GM18858 (cell line): ENCODE results near the gene SLC35F5.
A peak's percentile ranks its signal among the peaks of the same experiment; 100 is the strongest.
"Not testable (repeated sequence)": the region's sequence is repeated elsewhere in the genome, so short reads cannot be mapped to it uniquely, and the experiment has no call there.

ENCODE experiments used
- ATAC-seq: cut with Tn5 transposase; IDR thresholded peaks from one replicate; pipeline ENCODE4 v1.9.1; 2021; ENCODE audit not compliant: unreplicated experiment

SLC35F5 gene

DNA sequence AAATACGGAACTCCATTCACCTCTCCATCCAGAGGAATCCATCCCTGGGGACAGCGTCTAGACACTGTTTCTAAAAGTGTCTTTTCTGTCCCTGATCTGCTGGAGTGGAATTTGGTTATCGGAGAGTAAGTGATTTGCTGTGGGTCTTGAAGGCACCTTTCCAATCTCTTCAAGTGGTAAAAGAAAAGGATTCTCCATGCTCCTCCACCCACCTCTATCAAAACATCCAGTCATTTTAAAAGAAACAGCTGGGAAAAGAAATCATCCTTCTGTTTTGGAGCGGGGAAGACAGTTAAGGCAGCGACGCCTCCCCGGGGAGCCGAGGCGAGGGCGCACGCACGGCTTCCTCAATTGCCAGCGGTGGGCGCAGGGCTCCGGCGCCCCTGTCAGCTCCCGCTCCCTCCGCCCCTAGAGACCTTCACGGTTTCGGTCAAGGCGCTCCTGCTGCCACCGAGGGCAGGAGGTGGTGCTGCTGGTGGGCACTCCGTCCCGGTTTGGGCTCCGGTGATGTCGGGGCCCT lies 547 bp downstream of the SLC35F5 start:
- ATAC-seq: peak; percentile 19

DNA sequence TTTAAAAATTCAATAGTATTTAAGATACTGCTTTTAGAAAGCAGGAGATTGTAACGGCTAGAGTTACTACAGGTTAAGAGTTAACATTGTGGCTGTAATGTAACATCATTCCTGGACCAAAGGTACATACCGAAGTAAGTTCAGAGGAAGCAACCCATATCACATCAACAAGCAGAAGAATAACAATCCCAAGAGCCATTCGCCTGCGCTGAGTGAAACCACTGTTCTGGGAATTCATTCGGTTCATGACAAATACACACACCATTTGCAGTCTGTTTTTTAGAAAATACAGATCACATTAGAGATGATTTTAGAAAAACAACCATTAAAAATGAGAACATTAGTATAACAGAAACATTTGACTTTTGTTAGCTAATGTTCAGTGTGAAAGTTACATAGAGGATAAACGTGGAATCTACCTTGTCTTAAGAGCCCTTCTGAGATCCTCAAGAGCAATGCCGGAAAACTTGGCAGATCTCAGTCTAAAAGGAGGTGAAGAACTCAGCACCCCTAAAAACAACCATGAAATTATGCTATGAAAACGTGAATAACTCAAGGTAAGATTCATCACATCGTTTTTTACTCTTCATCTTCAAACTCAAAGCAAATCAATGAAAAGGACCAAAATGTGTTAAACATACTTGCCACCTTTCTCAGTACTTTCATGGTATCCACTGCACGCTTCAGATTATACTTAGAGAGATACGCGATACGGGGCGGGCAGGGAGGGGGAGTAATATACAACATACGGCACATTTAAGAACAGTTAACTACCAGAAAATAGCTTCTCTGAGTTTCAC lies 1.2 kb downstream of the SLC35F5 start:
- no peak for ATAC-seq

DNA sequence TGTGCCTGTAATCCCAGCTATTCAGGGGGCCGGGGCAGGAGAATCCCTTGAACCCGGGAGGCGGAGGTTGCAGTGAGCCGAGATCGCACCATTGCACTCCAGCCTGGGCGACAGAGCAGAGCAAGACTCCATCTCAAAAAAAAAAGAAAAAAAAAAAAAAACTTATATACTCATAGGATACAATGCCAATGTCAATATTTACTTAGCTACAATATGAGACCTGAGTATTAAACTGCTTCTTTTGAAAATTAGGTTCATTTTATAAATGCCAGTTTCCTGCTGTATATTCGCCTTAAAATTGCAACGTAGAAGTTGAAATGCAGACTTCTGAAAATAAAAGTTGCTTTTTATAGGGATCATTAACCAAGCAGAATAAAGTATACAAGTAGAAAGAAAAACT lies 2.3 kb downstream of the SLC35F5 start:
- no peak for ATAC-seq

DNA sequence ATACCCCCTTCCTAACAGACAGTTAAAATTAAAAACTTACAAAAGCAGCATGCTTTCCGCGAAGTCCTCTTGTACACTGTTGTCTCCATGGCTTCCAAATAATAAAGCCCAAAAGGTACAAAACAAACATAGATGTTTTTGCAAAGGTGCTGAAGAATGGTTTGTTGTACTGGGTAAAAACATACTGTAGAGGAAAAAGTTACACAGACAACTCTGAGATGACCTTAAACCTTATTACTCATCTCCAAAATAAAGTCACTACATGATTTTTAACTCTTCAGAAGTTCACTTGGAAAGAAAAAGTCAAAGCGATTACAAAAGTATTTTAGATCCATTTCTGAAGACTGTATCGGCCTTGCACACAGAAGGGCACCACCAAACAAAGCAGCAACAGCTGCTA lies 6.1 kb downstream of the SLC35F5 start:
- no peak for ATAC-seq

DNA sequence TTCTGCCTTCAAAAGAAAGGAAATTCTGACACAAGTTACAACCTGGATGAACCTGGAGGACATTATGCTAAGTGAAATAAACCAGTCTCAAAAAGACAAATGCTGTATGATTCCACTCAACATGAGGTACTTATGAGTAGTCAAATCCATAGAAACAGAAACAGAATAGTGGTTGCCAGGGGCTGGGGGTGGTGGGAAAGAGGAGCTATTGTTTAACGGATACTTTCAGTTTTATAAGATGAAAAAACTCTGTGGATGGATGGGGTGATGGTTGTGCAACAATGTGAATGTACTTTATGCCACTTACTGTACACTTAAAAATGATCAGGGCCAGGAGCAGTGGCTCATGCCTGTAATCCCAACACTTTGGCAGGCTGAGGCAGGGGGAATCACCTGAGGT lies 15.4 kb downstream of the SLC35F5 start:
- ATAC-seq: no peak

DNA sequence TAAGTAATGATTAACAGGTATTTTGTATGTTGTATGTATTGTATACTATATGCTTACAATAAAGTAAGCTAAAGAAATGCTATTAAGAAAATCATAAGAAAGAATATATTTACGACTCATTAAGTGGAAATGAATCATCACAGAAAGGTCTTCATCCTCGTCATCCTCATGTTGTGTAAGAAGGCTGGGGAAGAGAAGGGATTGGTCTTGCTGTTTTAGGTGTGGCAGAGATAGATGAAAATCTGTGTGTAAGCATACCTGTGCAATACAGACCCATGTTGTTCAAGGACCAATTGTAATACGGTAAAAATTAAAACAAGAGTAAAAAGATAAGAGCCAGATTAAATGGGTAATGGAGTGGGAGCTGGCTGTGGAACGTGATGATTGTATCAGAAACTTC lies 16.6 kb downstream of the SLC35F5 start:
- ATAC-seq: no peak

DNA sequence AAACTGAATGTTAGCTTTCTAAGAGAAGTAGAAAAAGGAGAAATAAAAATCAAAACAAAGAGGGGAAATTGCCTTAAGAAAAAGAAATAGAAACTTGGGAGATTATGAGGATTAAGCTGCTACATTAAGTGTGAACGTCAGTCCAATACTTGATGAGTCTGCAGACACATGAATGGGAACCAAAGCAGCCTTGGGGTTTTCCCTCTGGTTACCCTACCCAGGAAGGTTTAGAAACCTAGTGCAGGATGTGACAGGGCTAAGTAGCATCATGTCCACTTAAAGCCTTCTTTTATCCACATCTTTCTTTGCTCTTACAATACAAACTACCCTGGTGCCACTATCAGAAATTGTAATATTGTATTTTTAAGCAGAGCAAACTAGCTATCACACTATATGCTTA lies 22.3 kb downstream of the SLC35F5 start:
- ATAC-seq: peak; percentile 80

DNA sequence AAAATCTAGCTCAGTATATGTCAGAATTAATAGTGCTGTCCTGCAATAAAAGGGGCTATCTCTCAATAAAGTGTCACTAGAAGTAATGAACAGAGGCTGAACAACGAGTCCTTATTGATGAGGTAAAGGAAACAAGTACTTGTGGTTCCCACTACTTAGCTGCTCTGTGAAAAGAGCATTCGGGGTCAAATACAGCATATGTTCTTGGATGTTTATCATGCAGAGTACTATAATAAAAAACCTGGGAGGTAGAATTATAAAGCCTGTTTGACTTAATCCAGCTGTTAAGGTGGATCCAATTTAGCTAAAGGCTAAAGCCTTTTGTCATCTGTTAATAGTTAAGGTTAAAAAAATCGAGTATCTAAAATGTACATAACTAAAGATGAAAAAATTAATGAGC lies 32.4 kb downstream of the SLC35F5 start:
- no peak for ATAC-seq

DNA sequence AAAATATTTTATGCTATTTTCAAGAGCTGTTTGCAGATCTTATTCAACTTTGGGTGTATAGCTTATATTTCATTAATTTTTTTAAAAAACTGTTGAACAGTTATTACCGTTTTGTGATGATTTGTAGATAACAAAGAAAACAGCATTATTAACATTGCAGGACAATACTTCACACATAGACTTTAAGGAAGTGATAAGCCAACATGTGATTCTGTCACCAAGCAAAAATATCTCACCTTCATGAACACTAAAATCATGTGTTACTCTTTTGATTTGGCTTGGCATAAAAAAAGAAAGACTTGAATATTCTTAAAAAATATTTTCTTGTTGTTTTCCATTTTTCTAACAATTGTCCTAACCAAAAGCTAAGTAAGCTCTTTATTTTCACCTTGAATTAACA lies 33.0 kb downstream of the SLC35F5 start:
- no peak for ATAC-seq

DNA sequence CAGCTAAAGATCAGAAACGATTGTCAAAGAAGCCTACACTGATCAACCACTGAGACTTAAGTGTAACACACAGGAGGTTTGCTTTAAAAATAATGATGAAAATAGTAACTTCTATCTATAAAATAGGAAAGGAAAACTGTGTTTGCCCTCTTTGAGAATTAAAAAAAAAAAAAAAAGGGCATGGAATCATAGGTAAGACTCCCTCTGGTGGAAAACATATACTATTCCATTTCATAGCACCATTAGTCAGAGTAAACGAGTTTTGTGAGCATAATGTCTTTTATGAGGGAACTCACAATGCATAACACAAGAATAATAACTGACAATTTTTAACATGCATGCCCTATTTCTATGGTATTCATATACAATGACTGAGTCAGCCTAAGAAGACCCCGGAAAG lies 36.3 kb downstream of the SLC35F5 start:
- ATAC-seq: no peak

DNA sequence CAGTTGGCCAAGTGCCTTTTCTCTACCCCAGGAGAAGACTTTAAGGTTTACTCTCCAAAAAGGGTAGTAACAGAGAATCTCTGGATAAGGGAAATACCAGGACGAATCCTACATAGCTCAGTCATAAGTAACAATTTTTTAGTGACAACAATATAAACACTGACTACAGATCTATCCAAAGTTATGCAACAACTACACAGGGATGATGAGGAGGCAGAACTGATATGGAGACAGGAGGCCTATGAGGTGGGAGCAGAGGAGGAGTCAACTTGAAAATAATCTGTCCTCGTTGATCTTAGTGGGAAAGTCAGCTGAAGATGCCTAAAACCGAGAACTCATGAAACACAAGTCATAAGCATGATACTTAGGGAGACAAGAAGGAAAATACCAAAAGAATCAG lies 40.2 kb downstream of the SLC35F5 start:
- ATAC-seq: no peak

DNA sequence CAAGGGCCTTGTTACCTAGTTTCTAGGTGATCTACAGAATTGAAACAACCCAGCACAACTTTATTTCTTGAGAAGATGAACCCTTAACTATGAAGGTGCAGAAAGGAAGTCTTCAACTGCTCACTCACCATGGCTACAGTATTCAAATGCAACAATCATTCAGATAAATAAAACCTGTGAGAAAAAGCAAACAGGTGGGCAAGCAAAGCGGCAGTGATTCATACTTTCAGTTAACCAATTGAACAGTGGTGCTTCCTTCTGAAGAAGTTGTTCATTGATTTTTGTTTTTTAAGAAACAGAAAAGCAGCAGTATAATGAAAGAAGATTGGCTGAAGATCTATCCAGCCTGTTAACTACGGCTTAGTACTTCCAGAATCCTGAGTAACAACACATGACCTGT lies 43.5 kb downstream of the SLC35F5 start:
- ATAC-seq: no peak

DNA sequence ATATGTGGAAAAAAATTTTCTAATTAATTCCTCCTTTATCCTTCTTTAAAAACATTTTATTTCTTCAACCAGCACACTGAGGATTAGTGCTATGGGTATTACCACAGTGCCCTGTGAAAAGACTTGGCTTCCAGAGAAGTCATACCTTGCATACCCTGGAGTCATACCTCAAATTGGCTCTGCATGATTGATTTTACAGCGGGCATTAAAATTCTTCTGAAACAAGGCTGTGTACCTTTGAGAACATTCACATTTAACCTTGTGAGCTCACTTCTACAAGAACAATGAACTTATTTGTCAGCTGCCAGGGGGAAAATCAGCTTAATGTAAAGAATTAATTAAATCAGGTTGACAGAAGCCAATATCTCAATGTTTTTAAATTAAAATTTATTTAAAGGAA lies 44.6 kb downstream of the SLC35F5 start:
- ATAC-seq: no peak

DNA sequence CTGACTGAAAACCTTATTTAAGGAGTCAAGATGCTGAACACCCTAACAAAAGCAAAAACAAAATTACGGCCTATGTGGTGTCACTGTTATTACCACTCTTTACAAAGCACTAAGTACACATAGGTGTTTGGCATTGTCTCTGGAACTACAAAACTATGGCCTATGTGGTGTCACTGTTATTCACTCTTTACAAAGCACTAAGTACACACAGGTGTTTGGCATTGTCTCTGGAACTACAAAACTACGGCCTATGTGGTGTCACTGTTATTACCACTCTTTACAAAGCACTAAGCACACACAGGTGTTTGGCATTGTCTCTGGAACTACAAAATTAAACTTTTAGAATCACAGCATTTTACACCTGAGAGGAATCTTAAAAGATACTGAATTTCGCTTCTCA lies 47.4 kb downstream of the SLC35F5 start:
- no peak for ATAC-seq

DNA sequence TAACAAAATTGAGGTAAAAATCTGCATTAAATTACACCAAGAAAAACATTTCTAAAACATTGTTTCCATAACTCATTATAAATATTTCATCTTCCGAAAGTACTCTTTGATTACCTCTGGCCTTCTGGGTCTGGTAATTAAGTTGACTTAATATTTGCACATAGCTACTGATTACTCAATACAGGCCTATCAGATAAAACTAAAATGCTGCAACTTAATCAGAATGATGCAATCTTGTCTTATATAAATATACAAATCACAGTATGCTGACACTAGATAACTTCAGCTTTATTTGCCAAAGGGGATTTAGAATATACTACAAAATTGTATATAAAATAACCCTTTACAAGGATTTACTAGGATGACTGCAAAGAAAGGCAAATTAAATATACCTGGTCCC lies 49.3 kb downstream of the SLC35F5 start:
- no peak for ATAC-seq

DNA sequence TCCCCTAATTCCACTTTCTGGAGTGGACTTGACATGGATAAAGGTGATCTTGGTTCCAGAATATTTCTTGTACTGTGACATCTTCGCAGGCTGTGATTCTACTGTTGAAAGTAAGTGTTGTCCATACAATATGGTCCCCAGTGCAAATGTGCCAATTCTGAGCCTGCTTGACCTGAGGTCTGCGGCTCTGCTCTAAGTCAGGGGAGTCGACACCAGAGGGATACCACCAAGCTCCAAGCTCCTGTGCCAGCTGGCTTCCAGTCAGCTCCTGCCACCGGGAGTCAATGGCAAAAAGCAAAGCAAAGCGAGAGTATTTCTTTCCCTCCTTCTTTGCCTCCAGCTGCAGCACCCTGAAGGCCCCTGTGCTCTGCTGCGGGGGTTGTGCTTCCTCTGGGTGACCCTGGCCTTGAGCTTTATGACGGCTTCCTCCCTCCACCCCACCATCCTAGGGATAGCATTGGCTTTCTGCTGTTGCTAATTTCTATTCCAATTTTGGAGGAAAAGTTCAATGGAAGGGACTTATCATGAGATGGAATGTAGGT lies 50.4 kb downstream of the SLC35F5 start:
- no peak for ATAC-seq

DNA sequence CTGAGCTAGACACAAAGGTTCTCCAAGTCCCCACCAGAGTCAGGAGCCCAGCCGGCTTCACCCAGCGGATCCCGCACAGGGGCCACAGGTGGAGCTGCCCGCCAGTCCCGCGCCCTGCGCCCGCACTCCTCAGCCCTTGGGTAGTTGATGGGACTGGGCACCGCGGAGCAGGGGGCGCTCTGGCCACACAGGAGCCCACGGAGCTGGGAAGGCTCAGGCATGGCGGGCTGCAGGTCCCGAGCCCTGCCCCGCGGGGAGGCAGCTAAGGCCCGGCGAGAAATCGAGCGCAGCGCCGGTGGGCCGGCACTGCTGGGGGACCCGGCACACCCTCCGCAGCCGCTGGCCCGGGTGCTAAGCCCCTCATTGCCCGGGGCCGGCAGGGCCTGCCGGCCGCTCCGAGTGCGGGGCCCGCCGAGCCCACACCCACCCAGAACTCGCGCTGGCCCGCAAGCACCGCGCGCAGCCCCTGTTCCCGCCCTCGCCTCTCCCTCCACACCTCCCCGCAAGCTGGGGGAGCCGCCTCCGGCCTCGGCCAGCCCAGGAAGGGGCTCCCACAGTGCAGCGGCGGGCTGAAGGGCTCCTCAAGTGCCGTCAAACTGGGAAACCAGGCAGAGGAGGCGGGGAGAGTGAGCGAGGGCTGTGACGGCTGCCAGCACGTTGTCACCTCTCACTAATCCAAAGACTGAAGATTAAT lies 52.0 kb downstream of the SLC35F5 start:
- ATAC-seq: not testable (repeated sequence)

DNA sequence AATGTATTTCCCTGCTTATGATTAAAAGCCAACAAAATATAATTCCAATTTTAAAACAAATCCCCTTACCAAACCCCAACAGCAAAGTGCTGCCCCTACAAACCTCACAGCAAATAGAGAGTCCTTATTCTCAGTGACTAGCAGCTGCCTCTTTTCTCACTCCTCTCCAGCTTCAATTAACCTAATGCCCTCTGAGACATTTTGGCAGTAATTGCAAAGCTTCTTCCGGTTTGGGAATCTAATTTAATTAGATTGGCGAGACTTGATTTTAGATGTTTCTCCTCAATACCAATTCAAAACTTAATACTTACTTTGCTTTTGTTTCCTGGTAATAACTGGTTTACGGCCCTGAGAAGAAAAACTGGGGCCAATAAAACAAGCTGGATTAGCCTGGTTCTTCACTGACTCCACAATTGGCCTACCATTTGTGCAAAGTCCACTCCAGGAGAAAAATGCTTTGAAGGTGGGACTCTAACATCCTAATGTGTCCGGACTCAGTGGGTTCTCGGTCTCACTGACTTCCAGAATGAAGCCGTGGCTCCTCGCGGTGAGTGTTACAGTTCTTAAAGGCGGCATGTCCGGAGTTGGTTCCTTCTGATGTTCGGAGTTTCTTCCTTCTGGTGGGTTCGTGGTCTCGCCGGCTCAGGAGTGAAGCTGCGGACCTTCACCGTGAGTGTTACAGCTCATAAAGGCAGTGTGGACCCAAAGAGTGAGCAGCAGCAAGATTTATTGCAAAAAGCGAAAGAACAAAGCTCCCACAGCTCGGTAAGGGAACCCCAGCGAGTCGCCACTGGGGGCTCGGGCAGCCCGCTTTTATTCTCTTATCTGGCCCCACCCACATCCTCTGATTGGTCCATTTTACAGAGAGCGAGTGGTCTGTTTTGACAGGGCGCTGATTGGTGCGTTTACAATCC lies 52.8 kb downstream of the SLC35F5 start:
- ATAC-seq: no peak

DNA sequence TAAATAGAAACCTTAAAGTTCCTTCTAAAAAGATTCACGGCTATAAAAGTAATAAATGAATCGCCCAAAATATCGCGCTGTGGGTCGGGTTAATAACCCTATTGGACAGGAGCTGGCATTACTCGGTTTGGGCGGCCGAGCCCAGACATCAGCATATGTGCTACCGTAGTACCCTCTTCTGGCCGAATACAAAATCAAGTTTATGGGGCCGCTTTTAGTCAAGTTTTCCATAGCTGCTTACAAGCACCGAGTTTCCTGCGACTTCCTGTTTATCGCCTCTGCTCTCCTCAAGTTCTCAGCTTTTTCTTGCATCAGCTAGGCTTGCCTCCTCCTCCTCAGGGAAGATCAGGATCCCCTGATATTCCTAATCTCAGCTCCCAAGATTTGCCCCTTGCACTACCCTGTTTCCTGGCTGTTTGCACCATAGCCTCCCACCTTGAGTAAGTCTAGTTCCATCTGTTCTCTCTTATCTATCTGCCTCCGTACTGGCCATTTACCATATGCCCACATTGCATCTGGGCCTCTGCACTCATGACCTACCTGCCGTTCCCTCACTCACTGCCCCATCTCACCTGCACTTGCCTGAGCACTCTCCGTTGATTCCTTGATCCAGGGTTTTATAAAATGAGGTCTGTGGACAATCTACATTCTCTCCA lies 56.1 kb downstream of the SLC35F5 start:
- ATAC-seq: peak; percentile 82

DNA sequence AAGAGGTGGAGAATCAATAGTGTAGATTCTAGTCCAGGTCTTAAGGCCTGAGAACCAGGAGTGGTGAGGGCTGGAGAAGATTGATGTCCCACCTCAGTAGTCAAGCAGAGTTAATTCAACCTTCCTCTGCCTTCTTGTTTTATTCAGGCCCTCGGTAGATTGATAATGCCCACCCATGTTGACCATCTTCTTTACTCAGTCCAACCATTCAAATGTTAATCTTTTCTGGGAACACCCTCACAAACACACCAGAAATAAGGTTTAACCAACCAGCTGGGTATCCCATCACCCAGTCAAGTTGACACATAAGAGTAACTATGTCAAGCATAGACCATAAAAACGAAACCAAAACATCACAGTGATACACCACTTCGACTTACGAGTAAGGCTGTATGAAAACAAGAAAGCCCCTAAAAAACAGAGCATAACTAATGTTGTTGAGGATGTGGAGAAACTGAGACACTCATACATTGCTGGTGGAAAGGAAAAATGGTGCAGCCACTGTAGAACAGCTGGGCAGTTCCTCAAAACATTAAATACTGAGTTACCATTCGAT lies 57.5 kb downstream of the SLC35F5 start:
- ATAC-seq: peak; percentile 71
